DLD1 (cell line): ENCODE data around the gene ENO1.
"Not testable (repeated sequence)": the region's sequence is repeated elsewhere in the genome, so short reads cannot be mapped to it uniquely, and the experiment has no call there.

ENCODE experiments used
- in situ Hi-C: cut with HindIII; loops from 2 replicates; pipeline ENCODE4 v1.10.0; 2017; ENCODE audit warnings: low sequenced_read_pairs

Gene ENO1

GRCh38 chr1:8878448-8878697 lies at the start of gene ENO1:
ENO1 (minus strand) TSS chr1:8878686; CDS start chr1:8874908, 3,778 bp downstream.
- in situ Hi-C loops = no loop called here

GRCh38 chr1:8926707-8927694 lies 48.5 kb upstream of the ENO1 start:
- in situ Hi-C loops = no loop called here

- in situ Hi-C loops = no loop called here
Measured at GRCh38 chr1:8925960-8926359, 47.5 kb upstream of the ENO1 start.

GRCh38 chr1:8925406-8925805 lies 46.9 kb upstream of the ENO1 start:
- in situ Hi-C loops = no loop called here

- in situ Hi-C loops = no loop called here
Measured at GRCh38 chr1:8922962-8923361, 44.5 kb upstream of the ENO1 start.

GRCh38 chr1:8917536-8917935 lies 39.0 kb upstream of the ENO1 start:
- in situ Hi-C loops = not testable (repeated sequence)

GRCh38 chr1:8915446-8915845 lies 37.0 kb upstream of the ENO1 start:
- in situ Hi-C loops = no loop called here

- in situ Hi-C loops = no loop called here
Measured at GRCh38 chr1:8914466-8914865, 36.0 kb upstream of the ENO1 start.

GRCh38 chr1:8913457-8913856 lies 35.0 kb upstream of the ENO1 start:
- in situ Hi-C loops = no loop called here

- in situ Hi-C loops = no loop called here
Measured at GRCh38 chr1:8911416-8912309, 33.2 kb upstream of the ENO1 start.

GRCh38 chr1:8910914-8911313 lies 32.4 kb upstream of the ENO1 start:
- in situ Hi-C loops = no loop called here

- in situ Hi-C loops = no loop called here
Measured at GRCh38 chr1:8910331-8910730, 31.8 kb upstream of the ENO1 start.

- in situ Hi-C loops = no loop called here
Measured at GRCh38 chr1:8908388-8909151, 30.1 kb upstream of the ENO1 start.

GRCh38 chr1:8905582-8906191 lies 27.2 kb upstream of the ENO1 start:
- in situ Hi-C loops = no loop called here

- in situ Hi-C loops = no loop called here
Measured at GRCh38 chr1:8903908-8904650, 25.6 kb upstream of the ENO1 start.

GRCh38 chr1:8903410-8903809 lies 24.9 kb upstream of the ENO1 start:
- in situ Hi-C loops = no loop called here

- in situ Hi-C loops = no loop called here
Measured at GRCh38 chr1:8902765-8903164, 24.3 kb upstream of the ENO1 start.

GRCh38 chr1:8900684-8901083 lies 22.2 kb upstream of the ENO1 start:
- in situ Hi-C loops = not testable (repeated sequence)

GRCh38 chr1:8899046-8899445 lies 20.6 kb upstream of the ENO1 start:
- in situ Hi-C loops = no loop called here

GRCh38 chr1:8898418-8898817 lies 19.9 kb upstream of the ENO1 start:
- in situ Hi-C loops = not testable (repeated sequence)
